Measurements from ENCODE around the gene PSMG4.

The PSMG4 gene

DNA sequence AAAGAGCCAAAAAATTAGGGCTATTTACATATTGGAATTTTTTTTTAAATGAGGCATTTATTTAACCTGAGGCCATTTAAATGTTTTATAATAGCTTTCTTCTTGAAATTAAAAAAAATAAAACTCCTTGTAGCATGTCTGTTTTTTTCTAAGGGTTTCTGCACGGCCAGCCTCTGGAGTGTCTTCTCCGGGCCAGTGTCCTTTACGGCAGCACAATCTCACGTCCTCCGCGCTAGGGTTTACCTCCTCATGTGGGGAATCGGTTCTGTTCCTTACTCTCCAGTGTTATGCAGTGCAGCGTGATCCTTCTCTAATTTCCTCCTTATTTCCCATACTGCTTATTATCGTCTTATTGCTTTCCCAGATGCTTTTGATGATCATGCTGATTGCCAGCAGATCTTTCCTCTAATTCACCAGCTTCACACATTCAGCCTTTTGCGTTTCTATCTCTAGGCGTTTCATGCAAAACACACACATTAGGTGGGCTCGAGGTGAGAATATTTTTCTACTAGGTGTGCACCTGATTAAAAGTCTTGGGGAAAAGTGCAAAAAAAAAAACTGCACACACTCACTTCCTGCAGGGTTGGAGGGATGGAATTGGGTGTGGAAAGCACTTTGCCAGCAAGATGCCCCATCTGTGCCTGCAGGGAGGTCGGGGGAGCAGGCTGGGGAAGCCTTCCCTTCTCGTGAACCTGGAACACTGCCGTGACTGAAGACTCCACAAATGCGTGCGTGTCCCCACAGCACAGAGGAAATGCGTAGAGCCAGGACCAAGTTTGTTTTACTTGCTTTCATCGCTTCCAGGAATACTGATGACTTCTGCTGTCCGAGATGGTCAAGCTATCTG, 56.1 kb downstream of the PSMG4 start:
- H3K4me3 ChIP-seq (ENCODE audit: low read length), result no peak overlapping the region
- TF ChIP-seq CTCF (conservative IDR thresholded peaks at IDR 0.05; ENCODE audit: low read length), result no peak
- no peak for DNase-seq (ENCODE audit: low read depth)

DNA sequence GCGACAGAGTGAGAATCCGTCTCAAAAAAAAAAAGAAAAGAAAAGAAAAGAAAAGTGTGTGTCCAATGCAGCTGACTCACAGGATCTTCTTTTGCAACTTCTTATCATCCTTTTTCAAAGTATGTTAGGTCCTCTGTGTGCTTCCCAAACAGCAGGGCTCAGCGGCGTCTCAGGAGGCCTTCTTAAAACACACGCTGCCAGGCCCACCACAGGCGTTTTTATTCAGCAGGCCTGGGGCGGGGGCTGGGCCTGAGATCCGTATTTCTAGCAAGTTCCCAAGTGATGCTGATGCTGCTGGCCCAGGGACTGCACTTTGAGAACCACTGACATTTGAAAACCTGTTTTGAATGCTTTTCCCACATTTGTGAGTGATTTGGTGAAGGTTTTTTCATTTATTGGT, 57.1 kb downstream of the PSMG4 start:
- no peak for TF ChIP-seq CTCF (conservative IDR thresholded peaks at IDR 0.05; ENCODE audit: low read length)
- DNase-seq (ENCODE audit: low read depth), result no peak
- no peak overlapping the region for H3K4me3 ChIP-seq (ENCODE audit: low read length)

DNA sequence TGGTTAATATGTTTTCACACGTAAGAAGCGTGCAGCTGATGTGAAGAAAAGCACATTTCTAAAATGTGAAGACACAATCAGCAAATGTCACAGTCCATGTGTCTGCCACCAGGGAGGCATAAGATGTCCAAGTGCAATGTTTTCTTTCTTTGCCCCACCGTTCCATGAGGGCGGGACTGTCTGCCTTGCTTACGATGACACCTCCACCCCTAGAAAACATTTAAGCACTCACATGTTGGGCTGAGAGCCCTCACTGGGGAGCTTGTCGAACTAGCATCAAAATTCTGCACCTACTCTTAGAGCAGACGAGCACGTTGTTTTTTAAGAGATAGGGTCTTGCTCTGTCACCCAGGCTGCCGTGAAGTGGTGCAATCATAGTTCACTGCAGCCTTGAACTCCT, 57.6 kb downstream of the PSMG4 start:
- H3K4me3 ChIP-seq (ENCODE audit: low read length), result no peak overlapping the region
- TF ChIP-seq CTCF (conservative IDR thresholded peaks at IDR 0.05; ENCODE audit: low read length), result no peak
- no peak for DNase-seq (ENCODE audit: low read depth)

DNA sequence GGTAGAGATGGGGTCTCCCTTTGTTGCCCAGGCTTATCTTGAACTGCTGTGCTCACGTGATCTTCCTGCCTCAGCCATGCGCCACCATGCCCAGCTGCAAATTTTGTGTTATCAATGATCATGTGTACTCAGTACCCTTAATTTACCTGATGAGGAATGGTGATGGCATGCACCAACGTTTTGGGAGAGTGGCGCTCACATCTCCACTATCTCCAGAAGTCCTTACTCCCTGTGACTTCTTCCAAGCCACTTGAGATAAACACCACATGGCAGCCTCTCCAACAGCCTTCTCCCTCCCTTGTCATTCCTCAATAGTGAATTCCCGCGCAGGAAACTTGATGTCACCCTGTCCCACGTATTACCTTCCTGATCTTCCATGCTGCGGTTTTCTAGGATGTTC, 58.1 kb downstream of the PSMG4 start:
- DNase-seq (ENCODE audit: low read depth), result no peak
- no peak overlapping the region for H3K4me3 ChIP-seq (ENCODE audit: low read length)
- no peak for TF ChIP-seq CTCF (conservative IDR thresholded peaks at IDR 0.05; ENCODE audit: low read length)
